HepG2 (cell line): ENCODE measurements around the gene CMTM3. TPM values are rescaled to one million over a fixed set of nuclear protein-coding genes. Genes with fewer than 3 reads are reported as not detected.

Source experiments
- HNF1B ChIP-seq: sonication (generic); formaldehyde crosslinking; IDR thresholded peaks from 2 replicates; pipeline ENCODE4 v1.5.1; 2020; ENCODE audit warnings: mild to moderate bottlenecking, moderate library complexity, missing genetic modification reagents
- KLF9 ChIP-seq: IDR thresholded peaks from 2 replicates; pipeline ENCODE4 v1.6.1; 2016; ENCODE audit warnings: low read depth
- MEF2D ChIP-seq: sonication (generic); formaldehyde crosslinking; IDR thresholded peaks from 2 replicates; pipeline ENCODE4 v1.5.1; 2020; ENCODE audit warnings: mild to moderate bottlenecking, missing genetic modification reagents
- MYC ChIP-seq: sonication (generic); formaldehyde crosslinking; IDR thresholded peaks from 2 replicates; pipeline ENCODE4 v1.9.0; 2021; ENCODE audit warnings: missing genetic modification reagents, borderline replicate concordance
- NCOA2 ChIP-seq: sonication (generic); formaldehyde crosslinking; IDR thresholded peaks from 2 replicates; pipeline ENCODE4 v1.8.0; 2022; ENCODE audit warnings: inconsistent platforms
- NRL ChIP-seq: sonication (generic); formaldehyde crosslinking; IDR thresholded peaks from 2 replicates; pipeline ENCODE4 v1.5.0; 2020; ENCODE audit warnings: missing genetic modification reagents, mild to moderate bottlenecking, moderate library complexity, borderline replicate concordance
- PRMT3 ChIP-seq: sonication (generic); formaldehyde crosslinking; IDR thresholded peaks from 2 replicates; pipeline ENCODE4 v1.8.1; 2022; ENCODE audit warnings: low read depth, mild to moderate bottlenecking, moderate library complexity, missing genetic modification reagents, borderline replicate concordance
- REL ChIP-seq: sonication (generic); formaldehyde crosslinking; conservative IDR thresholded peaks from 2 replicates; pipeline ENCODE4 v1.8.0; 2022; ENCODE audit warnings: mild to moderate bottlenecking, missing genetic modification reagents, moderate library complexity
- SAP130 ChIP-seq: IDR thresholded peaks from 2 replicates; pipeline ENCODE4 v1.6.1; 2016; ENCODE audit warnings: low read depth
- THAP9 ChIP-seq: sonication (generic); formaldehyde crosslinking; IDR thresholded peaks from 2 replicates; pipeline ENCODE4; 2020; ENCODE audit warnings: missing genetic modification reagents, mild to moderate bottlenecking, borderline replicate concordance
- TRIM24 ChIP-seq: sonication (generic); formaldehyde crosslinking; IDR thresholded peaks from 2 replicates; pipeline ENCODE4 v1.8.0; 2022; ENCODE audit warnings: mild to moderate bottlenecking, missing genetic modification reagents
- ZNF143 ChIP-seq: sonication (generic); formaldehyde crosslinking; IDR thresholded peaks from 2 replicates; pipeline ENCODE4 v1.4.0; 2020; ENCODE audit warnings: missing genetic modification reagents
- ZNF276 ChIP-seq: sonication (generic); formaldehyde crosslinking; IDR thresholded peaks from 2 replicates; pipeline ENCODE4 v1.4.0; 2020; ENCODE audit warnings: mild to moderate bottlenecking, low read depth, missing genetic modification reagents
- ZNF354B ChIP-seq: sonication (generic); formaldehyde crosslinking; IDR thresholded peaks from 2 replicates; pipeline ENCODE4 v1.8.0; 2022; ENCODE audit warnings: mild to moderate bottlenecking, missing genetic modification reagents
- ZNF660 ChIP-seq: sonication (generic); formaldehyde crosslinking; IDR thresholded peaks from 2 replicates; pipeline ENCODE4 v1.5.1; 2020; ENCODE audit warnings: mild to moderate bottlenecking, low read depth, missing genetic modification reagents, borderline replicate concordance
- ZNF704 ChIP-seq: sonication (generic); formaldehyde crosslinking; IDR thresholded peaks from 2 replicates; pipeline ENCODE4 v1.8.1; 2023; ENCODE audit warnings: mild to moderate bottlenecking, inconsistent platforms, moderate library complexity, missing genetic modification reagents, borderline replicate concordance
- ZSCAN30 ChIP-seq: sonication (generic); formaldehyde crosslinking; IDR thresholded peaks from 2 replicates; pipeline ENCODE4 v1.5.0; 2020; ENCODE audit warnings: mild to moderate bottlenecking, missing genetic modification reagents
- polyA plus RNA-seq, 8 experiments: library from polyadenylated mRNA; depleted of rRNA in 3 of 8; stranded (reverse) in 7 of 8; unstranded in 1 of 8; fragments of >200 nt; fragmentation: Illumina TruSeq in 4 of 8; extraction: Trizol in 4 of 8; gene quantifications; 2 replicates each; pipeline versions ENCODE4 v1.2.1 to v1.2.3, GENCODE V29; 2011 to 2016; ENCODE audit warnings: low read depth in 4 of 8, missing spikeins in 1 of 8, mixed read lengths in 1 of 8; ENCODE audit not compliant: insufficient read depth in 1 of 8
- total RNA-seq, 5 experiments: library from RNA; depleted of rRNA; stranded (reverse); fragments of >200 nt; fragmentation: Illumina TruSeq; extraction: Trizol; gene quantifications; 2 replicates each; pipeline ENCODE4 v1.2.3, GENCODE V29; 2016; ENCODE audit warnings: low read depth in 1 of 5

The CMTM3 gene
- total and polyA plus RNA-seq, 2 of the 13 experiments (the other 11 are each of a cell fraction or from before 2014, with no cell fraction given), result 29.2 to 48.7 TPM

- TF ChIP-seq ZNF660 (CRISPR knock-in tag) (no peak), MEF2D (CRISPR knock-in tag) (0 out of 2 replicates have a peak, but pooled peaks have one; percentile 15), HNF1B (CRISPR knock-in tag) (peak; percentile 45; the same call in 1 of the 2 replicates), MYC (CRISPR knock-in tag) (peak; percentile 76; the same call in 1 of the 2 replicates), ZNF354B (CRISPR knock-in tag) (no peak), ZNF276 (no peak), NRL (CRISPR knock-in tag) (peak; percentile 94), TRIM24 (no peak), ZNF704 (peak; percentile 70; the same call in 1 of the 2 replicates), ZSCAN30 (no peak), THAP9 (CRISPR knock-in tag) (peak; percentile 74; the same call in 1 of the 2 replicates), NCOA2 (CRISPR knock-in tag) (peak; percentile 12; the same call in 1 of the 2 replicates), ZNF143 (no peak), SAP130 (CRISPR knock-in tag) (peak; percentile 90), PRMT3 (no peak), KLF9 (CRISPR knock-in tag) (no peak), REL (CRISPR knock-in tag) (no peak)
Observed at GRCh38 chr16:66603537-66604375, 748 bp upstream of the CMTM3 start (continued).
